GM21390 (cell line): Measurements from ENCODE around the gene DOK6.

Experiments
- ATAC-seq: cut with Tn5 transposase; IDR thresholded peaks from one replicate; pipeline ENCODE4 v1.9.1; 2021; ENCODE audit not compliant: unreplicated experiment

The DOK6 gene

DNA sequence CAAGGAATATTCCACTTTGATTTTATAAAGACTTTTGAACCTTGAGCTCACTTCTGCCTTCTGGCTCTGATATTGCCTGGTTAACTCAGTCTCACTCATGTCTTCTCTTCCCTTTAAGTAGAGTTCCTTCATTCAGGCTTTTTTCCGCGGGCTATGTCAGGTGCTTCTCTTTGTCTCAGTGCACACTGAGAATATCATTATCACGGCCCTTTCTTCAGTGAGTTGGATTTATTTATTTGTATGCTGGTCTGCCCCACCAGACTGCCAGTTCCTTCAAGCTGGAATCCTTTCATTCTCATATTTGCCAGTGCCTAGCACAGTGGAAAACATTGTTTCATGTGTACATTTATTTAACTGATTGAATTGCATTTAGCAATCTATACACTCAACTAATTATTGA, 136.5 kb downstream of the DOK6 start:
- no peak for ATAC-seq

GRCh38 chr18:69538849-69539248, 138.2 kb downstream of the DOK6 start:
- ATAC-seq, result no peak

DNA sequence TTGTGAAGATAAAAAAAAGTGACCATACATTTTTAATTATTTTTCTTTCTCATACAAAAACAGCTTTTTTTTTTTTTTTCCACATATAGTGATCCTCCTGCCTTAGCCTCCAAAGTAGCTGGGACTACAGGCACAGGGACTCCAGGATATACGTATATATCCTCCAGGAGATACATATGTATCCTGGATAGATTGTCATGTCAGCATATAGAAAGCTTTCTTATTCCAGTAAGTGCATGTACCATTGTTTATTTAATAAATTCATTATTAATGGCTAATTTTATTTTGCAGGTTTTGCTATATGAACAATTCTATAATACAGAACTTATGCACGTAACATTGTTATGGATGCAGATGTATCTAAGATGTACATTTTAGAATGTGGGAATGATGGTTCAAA, 138.7 kb downstream of the DOK6 start:
- no peak for ATAC-seq

DNA sequence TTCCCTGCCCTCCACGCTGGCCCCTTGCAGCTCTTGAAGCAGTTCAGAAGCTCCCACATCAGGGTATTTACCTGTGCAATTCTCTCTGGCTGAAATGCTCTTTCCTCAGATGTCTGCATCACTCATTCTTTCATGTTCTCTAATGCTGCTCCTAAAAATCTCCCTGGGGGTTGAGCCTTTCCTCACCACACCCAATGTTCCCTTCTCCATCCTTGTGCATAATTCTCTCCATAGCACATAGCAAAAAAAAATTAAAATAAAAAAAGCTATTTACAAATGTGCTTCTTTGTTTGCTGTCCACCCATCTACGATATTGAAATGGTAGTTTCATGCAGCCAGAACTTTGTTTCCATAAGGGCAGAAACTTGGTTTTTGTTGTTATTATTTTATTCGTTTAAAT, 155.5 kb downstream of the DOK6 start:
- no peak for ATAC-seq

GRCh38 chr18:69557282-69557681, 156.6 kb downstream of the DOK6 start:
- ATAC-seq, result no peak

DNA sequence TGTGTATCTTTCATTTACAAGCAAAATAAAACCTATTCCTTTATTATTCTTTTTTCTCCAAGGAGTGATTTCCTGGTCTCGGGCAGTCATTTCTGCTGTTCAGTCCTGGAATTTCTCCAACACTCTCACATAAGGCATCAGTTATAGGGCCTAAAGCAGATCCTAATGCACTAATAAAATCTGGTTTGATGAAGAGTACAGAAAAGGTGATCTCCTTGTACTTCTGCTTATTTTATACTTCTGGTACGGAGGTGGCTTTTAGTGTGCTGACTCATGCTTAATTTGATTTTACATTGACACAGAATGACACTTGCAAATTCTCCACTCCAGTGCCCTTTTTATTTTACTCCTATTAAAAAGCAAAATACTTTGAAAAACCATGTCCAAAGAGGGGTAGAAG, 157.4 kb downstream of the DOK6 start:
- ATAC-seq, result no peak

DNA sequence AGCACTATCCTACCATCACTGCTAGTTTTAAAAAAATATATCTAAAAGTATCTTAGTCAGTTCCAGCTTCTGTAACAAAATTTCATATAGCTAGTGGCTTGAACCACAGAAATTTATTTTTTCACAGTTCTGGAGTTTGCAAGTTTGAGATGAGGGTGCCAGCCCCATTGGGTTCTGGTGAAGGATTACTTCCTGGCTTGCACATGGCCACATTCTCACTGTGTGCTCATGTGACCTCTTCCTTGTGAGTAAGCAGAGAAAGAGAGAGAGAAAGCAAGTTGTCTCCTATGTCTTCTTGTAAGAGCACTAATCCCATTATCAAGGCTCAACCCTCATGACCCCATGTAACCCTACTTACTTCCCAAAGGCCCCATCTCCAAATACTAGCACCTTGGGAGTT, 158.9 kb downstream of the DOK6 start:
- ATAC-seq, result no peak

DNA sequence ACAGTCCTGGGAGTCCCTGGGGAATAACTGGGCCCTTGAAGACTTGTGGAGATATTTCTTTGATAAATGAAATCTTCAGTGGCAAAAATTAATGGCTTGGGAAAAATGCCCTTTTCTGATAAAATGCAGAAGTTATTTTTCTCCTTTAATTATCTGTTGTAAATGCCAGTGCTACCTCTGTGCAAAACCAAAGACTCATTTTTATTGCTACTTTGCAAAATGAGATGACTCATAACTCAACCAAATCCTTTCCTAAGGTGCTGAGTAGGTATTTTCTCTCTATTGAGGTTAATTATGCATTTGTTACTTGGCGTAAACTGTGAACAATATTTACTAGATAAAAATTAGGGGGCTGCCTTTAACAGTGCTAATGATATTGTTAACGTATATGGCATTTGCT, 163.9 kb downstream of the DOK6 start:
- ATAC-seq, result no peak

GRCh38 chr18:69567813-69568488, 167.3 kb downstream of the DOK6 start:
- no peak for ATAC-seq

DNA sequence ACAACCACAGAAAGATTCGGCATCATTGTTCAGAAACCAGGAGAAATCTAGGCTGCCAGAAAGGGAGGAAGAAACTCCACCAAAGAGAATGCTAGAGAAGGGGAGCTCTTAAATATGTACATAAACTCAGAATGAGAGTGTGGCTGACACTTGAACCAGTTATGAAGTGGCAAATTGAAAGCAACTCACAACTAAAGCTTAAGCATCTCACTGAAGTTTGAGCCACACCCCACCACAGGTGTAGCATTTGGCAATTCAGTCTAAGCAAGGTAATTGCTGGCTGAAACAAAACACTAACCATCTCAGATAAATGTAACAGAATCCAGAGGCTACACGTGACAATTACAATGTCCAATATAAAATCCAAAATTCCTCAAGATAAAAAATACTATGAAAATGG, 168.4 kb downstream of the DOK6 start:
- no peak for ATAC-seq

DNA sequence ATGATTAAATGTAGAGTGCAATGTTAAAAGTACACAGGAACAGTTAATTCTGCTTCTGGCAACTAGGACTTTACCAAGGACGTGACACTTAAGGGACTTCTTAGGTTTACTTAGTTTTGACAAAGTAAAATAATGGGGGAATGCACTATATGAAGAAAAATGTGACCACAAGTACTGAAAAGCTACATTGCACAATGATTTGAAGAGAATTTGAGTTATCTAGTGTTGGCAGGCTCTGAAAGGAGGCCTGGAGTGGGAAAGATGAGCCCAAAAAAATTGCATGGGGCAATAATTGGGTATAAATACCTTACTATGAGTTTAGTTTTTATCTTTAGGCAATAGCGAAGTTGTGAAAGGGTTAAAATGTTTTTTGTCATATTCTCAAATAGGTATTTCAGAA, 173.7 kb downstream of the DOK6 start:
- no peak for ATAC-seq

DNA sequence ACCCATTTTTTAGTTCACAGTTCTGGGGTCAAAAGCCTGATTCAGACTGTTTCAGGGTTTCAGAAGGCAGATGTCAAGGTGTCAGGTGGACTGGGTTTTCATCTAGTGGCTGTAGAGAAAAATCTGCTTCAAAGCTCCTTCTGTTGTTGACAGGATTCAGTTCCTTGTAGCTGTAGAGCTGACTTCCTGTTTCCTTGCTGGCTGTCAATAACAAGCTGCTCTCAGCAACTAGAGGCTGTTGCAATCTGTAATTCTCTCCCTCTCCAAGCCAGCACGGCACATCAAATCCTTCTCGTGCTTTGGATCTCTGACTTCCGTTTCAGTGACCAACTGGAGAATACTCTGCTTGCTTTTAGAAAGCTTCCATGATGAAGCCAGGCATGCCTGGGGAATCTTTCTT, 179.4 kb downstream of the DOK6 start:
- peak; percentile 90 for ATAC-seq

- no peak for ATAC-seq
Observed at GRCh38 chr18:69584429-69584828, 183.7 kb downstream of the DOK6 start.

GRCh38 chr18:69585696-69586095, 185.0 kb downstream of the DOK6 start:
- ATAC-seq, result no peak

- no peak for ATAC-seq
Observed at GRCh38 chr18:69586537-69586936, 185.8 kb downstream of the DOK6 start.

DNA sequence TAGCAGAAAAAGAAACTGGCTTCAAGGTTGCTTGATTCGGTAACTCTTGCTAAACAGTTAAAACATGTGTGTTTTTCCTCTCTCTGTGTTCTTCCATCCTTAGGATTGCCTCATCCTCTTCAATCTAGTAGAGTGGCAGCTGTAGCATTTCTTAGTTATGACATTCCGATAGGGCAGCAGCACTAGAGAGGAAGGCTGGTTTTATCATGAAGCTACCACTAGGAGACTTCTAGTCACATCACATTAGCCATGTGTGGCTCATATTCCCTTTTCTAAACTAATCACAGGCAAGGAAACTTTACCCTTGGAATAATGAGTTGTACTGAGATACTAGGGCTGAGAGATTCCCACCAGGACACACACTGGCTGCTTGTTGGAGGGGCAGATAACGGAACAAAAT, 187.6 kb downstream of the DOK6 start:
- no peak for ATAC-seq

DNA sequence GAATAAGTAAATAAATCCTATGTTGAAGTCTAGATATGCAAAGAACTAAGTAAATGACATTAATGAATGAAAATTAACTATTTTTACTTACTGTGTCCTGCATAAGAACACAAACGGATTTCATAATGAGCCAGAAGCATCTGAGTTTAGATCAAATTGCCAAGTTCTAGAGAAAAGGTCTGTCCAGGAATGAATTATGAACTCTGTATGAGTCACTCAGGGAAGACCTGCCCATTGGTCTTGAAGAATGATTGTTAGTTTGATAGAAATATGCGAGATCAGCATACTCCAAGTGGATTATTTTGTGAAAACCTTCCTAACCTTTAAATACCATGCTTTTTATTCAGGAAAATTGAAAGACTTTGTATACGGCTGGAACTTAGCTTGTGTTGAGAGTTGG, 189.5 kb downstream of the DOK6 start:
- no peak for ATAC-seq

GRCh38 chr18:69596345-69596744, 195.7 kb downstream of the DOK6 start:
- no peak for ATAC-seq

- no peak for ATAC-seq
Observed at GRCh38 chr18:69597561-69597960, 196.9 kb downstream of the DOK6 start.

GRCh38 chr18:69599377-69599776, 198.7 kb downstream of the DOK6 start:
- no peak for ATAC-seq

DNA sequence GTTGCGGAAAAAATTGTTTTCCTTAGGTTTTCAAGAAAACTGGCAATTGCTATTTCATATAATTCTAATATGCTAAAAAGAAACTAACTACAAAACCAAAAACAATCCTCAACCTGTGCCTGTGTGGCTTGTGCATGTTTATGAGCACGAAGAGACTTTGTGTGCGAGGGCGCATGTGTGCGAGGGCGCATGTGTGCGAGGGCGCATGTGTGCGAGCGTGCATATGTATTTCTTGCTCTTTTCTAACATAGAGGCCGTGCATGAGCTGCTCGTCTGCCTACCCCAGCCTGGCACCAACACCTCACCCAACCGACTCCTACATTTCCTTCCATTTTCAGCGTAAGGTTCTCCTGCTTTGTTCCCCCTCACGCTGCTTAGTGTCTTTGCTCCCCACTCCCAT, 211.6 kb downstream of the DOK6 start:
- ATAC-seq, result no peak

- ATAC-seq, result no peak
Observed at GRCh38 chr18:69616114-69616513, 215.4 kb downstream of the DOK6 start.

DNA sequence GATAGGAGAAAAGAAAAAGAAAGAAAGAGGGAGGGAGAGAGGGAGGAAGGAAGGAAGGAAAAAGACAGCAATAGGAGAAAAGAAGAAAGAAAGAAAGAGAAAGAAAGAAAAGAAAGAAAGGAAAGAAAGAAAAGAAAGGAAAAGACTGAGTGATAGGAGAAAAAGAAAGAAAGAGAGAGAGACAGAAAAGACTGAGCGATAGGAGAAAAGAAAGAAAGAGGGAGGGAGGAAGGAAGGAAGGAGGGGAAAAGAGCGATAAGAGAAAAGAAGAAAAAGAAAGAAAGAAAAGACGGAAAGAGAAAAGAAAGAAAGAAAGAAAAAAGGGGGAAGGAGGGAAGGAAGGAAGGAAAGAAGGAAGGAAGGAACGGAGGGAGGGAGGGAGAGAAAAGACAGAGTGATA, 216.7 kb downstream of the DOK6 start:
- no peak for ATAC-seq

DNA sequence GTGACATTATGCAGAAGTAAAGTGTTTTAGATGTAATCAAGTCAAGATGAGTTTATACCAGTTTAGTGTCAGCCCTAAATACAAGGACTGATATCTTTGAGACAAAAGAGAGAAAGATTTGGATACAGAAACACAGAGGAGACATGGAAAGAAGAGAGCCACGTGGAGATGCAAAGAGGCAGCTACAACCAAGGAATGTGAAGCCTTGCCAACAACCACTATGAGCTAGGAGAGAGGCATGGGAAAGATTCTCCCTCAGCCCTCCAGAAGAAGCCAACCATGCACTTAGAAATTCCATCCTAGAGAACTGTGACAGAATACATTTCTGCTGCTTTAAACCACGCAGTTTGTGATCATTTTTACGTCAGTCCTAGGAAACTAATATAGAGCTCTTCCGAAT, 217.2 kb downstream of the DOK6 start:
- no peak for ATAC-seq
